MM.1S (cell line): ENCODE data around the gene CNOT4.

Source experiments
- EZH2 ChIP-seq: fragments of 300-600 bp; sonication (generic); optimal IDR thresholded peaks from 2 replicates; pipeline ENCODE3; 2017; ENCODE audit warnings: low read depth, mild to moderate bottlenecking, antibody characterized with exemption, low read length, mixed read lengths
- TF ChIP-seq, protein P1 (sequence below): fragments of 300-600 bp; sonication (generic); IDR thresholded peaks from 2 replicates; pipeline ENCODE4 v1.5.1; 2016; ENCODE audit warnings: antibody characterized with exemption, low read length, mixed read lengths

DNA sequence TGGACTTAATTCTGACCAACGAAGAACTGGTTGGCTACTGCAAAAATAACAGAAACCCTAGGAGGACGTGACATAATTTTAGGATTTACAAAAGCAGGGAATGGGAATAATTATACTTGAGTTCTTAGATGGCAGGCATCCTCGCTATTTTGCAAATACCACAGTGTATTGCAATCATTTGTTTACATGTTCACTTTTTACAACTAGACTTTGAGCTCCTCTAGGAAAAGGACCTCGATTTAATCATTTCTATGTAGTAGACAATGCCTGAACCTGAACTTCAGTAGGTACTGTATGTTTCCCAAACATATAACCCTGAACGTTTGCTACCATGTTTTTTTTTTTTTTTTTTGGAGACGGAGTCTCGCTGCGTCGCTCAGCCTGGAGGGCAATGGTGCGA is 137.7 kb downstream of the CNOT4 start:
- TF ChIP-seq, protein P1, sequence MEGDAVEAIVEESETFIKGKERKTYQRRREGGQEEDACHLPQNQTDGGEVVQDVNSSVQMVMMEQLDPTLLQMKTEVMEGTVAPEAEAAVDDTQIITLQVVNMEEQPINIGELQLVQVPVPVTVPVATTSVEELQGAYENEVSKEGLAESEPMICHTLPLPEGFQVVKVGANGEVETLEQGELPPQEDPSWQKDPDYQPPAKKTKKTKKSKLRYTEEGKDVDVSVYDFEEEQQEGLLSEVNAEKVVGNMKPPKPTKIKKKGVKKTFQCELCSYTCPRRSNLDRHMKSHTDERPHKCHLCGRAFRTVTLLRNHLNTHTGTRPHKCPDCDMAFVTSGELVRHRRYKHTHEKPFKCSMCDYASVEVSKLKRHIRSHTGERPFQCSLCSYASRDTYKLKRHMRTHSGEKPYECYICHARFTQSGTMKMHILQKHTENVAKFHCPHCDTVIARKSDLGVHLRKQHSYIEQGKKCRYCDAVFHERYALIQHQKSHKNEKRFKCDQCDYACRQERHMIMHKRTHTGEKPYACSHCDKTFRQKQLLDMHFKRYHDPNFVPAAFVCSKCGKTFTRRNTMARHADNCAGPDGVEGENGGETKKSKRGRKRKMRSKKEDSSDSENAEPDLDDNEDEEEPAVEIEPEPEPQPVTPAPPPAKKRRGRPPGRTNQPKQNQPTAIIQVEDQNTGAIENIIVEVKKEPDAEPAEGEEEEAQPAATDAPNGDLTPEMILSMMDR: no peak
- no peak for TF ChIP-seq EZH2
